ENCODE data around the gene DEAF1.

DNA sequence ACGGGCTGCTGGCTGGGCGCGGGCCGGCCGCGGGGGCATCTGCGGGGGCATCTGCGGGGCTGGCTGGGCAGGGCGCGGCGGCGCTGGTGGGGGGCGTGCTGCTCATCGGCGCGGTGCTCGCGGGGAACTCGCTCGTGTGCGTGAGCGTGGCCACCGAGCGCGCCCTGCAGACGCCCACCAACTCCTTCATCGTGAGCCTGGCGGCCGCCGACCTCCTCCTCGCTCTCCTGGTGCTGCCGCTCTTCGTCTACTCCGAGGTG is 57.8 kb downstream of the DEAF1 start:
- TF ChIP-seq, protein P1, sequence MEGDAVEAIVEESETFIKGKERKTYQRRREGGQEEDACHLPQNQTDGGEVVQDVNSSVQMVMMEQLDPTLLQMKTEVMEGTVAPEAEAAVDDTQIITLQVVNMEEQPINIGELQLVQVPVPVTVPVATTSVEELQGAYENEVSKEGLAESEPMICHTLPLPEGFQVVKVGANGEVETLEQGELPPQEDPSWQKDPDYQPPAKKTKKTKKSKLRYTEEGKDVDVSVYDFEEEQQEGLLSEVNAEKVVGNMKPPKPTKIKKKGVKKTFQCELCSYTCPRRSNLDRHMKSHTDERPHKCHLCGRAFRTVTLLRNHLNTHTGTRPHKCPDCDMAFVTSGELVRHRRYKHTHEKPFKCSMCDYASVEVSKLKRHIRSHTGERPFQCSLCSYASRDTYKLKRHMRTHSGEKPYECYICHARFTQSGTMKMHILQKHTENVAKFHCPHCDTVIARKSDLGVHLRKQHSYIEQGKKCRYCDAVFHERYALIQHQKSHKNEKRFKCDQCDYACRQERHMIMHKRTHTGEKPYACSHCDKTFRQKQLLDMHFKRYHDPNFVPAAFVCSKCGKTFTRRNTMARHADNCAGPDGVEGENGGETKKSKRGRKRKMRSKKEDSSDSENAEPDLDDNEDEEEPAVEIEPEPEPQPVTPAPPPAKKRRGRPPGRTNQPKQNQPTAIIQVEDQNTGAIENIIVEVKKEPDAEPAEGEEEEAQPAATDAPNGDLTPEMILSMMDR (conservative IDR thresholded peaks at IDR 0.05; ENCODE audit: low read length) = no peak
- TF ChIP-seq EZH2phosphoT487 (IDR thresholded peaks at IDR 0.05; ENCODE audit: borderline replicate concordance) = no peak
